Subcutaneous abdominal adipose tissue (tissue), 5 donors: ENCODE results near the gene RAB40B.

Experiments used
- H3K27ac ChIP-seq: one replicate; pipeline ENCODE4 v1.7.0; 2013; ENCODE audit warnings: low read depth, mild to moderate bottlenecking, inconsistent platforms, low read length, moderate library complexity
- H3K27me3 ChIP-seq, 5 donors: one replicate each; pipeline ENCODE4 v1.7.0; 2013; ENCODE audit warnings: low read length in 5 of 5, inconsistent platforms in 1 of 5; ENCODE audit not compliant: control insufficient read depth in 5 of 5, insufficient read depth in 4 of 5
- H3K36me3 ChIP-seq, 5 donors: one replicate each; pipeline ENCODE4 v1.7.0; 2013; ENCODE audit warnings: low read length in 5 of 5; ENCODE audit not compliant: control insufficient read depth in 5 of 5, insufficient read depth in 5 of 5
- H3K4me1 ChIP-seq, 5 donors: one replicate each; pipeline ENCODE4 v1.7.0; 2013; ENCODE audit warnings: low read length in 5 of 5, mild to moderate bottlenecking in 3 of 5, moderate library complexity in 1 of 5; ENCODE audit not compliant: control insufficient read depth in 5 of 5, insufficient read depth in 5 of 5
- H3K4me3 ChIP-seq, 5 donors: one replicate each; pipeline ENCODE4 v1.7.0; 2013; ENCODE audit warnings: low read length in 5 of 5, low read depth in 1 of 5
- H3K9ac ChIP-seq, 5 donors: one replicate each; pipeline ENCODE4 v1.7.0; 2013; ENCODE audit warnings: low read length in 5 of 5, mild to moderate bottlenecking in 4 of 5, moderate library complexity in 3 of 5
- H3K9me3 ChIP-seq, 5 donors: one replicate each; pipeline ENCODE4 v1.7.0; 2013; ENCODE audit warnings: low read length in 5 of 5; ENCODE audit not compliant: control insufficient read depth in 5 of 5
- donor health status: healthy.
- donor health status: healthy.
- donor health status: healthy.
- donor health status: healthy.
- donor health status: healthy.

RAB40B gene

GRCh38 chr17:82668631-82669099 is 29.8 kb downstream of the RAB40B start:
- H3K9me3 ChIP-seq, result no peaks in the 10 kb centered on the region
- H3K4me3 ChIP-seq, result peak overlapping the region in 1 of 5 donors; percentile 11
- H3K9ac ChIP-seq, result no peak overlapping the region
- H3K27ac ChIP-seq, result no peak overlapping the region
- H3K27me3 ChIP-seq, result no peaks in the 10 kb centered on the region
- peaks cover 0 to 5% (median 3%) of the 10 kb centered on the region in 5 donors for H3K36me3 ChIP-seq
- peaks cover 0 to 15% (median 11%) of the 10 kb centered on the region in 5 donors for H3K4me1 ChIP-seq

- H3K27ac ChIP-seq, result no peak overlapping the region
- no peak overlapping the region for H3K4me3 ChIP-seq
Measured at GRCh38 chr17:82668024-82668630, 30.4 kb downstream of the RAB40B start.

GRCh38 chr17:82667668-82668000 is 30.9 kb downstream of the RAB40B start:
- Histone ChIP-seq H3K27ac (no peak overlapping the region), H3K36me3 (peaks cover 0 to 8% (median 4%) of the 10 kb centered on the region in 5 donors), H3K27me3 (no peaks in the 10 kb centered on the region), H3K4me3 (no peak overlapping the region), H3K9me3 (no peaks in the 10 kb centered on the region), H3K9ac (no peak overlapping the region), H3K4me1 (peaks cover 0 to 15% (median 11%) of the 10 kb centered on the region in 5 donors)

More at GRCh38 chr17:82668024-82668630, 30.4 kb downstream of the RAB40B start:
- H3K9me3 ChIP-seq, result no peaks in the 10 kb centered on the region
- H3K36me3 ChIP-seq, result peaks cover 0 to 6% (median 4%) of the 10 kb centered on the region in 5 donors
- H3K9ac ChIP-seq, result no peak overlapping the region
- peaks cover 0 to 15% (median 11%) of the 10 kb centered on the region in 5 donors for H3K4me1 ChIP-seq
- H3K27me3 ChIP-seq, result no peaks in the 10 kb centered on the region

GRCh38 chr17:82666931-82667667 is 31.4 kb downstream of the RAB40B start:
- peaks cover 0 to 12% (median 4%) of the 10 kb centered on the region in 5 donors for H3K36me3 ChIP-seq
- H3K27ac ChIP-seq, result no peak overlapping the region
- no peaks in the 10 kb centered on the region for H3K9me3 ChIP-seq
- H3K4me3 ChIP-seq, result no peak overlapping the region
- H3K4me1 ChIP-seq, result peaks cover 0 to 15% (median 11%) of the 10 kb centered on the region in 5 donors
- H3K27me3 ChIP-seq, result no peaks in the 10 kb centered on the region
- H3K9ac ChIP-seq, result no peak overlapping the region

DNA sequence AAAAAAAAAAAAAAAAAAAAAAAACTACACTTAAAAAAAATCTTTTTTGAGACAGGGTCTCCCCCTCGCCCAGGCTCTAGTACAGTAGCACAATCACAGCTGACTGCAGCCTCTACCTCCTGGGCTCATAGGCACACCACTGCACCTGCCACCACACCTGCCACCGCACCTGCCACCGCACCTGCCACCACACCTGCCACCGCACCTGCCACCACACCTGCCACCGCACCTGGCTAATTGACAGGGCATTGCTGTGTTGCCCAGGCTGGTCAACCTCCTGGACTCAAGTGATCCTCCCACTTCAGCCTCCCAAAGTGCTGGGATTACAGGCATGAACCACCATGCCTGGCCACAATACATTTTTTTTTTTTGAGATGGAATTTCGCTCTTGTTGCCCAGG is 32.6 kb downstream of the RAB40B start:
- no peaks in the 10 kb centered on the region for H3K27me3 ChIP-seq
- H3K9me3 ChIP-seq, result no peaks in the 10 kb centered on the region
- H3K4me3 ChIP-seq, result no peak overlapping the region
- no peak overlapping the region for H3K9ac ChIP-seq
- H3K27ac ChIP-seq, result no peak overlapping the region
- H3K36me3 ChIP-seq, result peaks cover 0 to 15% (median 4%) of the 10 kb centered on the region in 5 donors
- peaks cover 0 to 15% (median 11%) of the 10 kb centered on the region in 5 donors for H3K4me1 ChIP-seq

DNA sequence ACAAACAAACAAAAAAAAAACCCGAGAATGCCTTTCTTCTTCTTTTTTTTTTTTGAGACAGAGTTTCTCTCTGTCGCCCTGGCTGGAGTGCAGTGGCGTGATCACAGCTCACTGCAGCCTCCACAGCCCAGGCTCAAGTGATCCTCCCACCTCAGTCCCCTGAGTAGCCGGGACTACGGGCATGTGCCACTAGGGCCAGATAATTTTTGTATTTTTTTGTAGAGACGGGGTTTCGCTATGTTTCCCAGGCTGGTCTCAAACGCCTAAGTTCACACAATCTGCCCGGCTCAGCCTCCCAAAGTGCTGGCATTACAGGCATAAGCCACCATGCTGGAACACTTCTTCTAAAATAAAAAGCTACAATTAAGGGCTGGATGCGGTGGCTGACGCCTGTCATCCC is 33.3 kb downstream of the RAB40B start:
- no peak overlapping the region for H3K27ac ChIP-seq
- no peak overlapping the region for H3K4me3 ChIP-seq
- no peaks in the 10 kb centered on the region for H3K27me3 ChIP-seq
- H3K4me1 ChIP-seq, result peaks cover 0 to 14% (median 11%) of the 10 kb centered on the region in 5 donors
- H3K9me3 ChIP-seq, result no peaks in the 10 kb centered on the region
- H3K9ac ChIP-seq, result no peak overlapping the region
- H3K36me3 ChIP-seq, result peaks cover 0 to 21% (median 10%) of the 10 kb centered on the region in 5 donors

DNA sequence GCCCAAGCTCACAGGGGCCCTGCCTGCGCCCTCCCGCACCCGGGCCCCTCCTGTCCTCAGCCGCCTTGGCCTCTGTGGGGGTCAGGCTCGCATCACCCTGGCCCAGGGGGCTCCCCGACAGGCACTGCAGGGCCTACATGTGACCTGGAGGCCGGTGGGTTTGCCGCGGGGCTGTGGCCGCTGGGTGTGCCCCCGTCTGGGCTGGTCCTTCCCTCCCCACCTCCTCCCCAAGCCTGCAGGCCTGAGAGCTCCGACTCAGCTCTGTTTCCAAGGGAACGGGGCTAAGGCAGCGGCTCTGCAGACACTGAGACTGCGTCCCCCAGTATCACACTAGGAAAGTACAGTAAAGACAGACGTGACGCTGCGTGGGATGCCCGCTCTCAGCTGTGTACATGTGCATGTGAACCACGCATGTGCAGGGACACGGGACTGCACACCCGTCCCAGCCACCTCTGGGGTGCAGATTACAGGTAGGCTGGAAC is 33.8 kb downstream of the RAB40B start:
- Histone ChIP-seq H3K36me3 (peaks cover 0 to 26% (median 10%) of the 10 kb centered on the region in 5 donors), H3K4me1 (peaks cover 0 to 14% (median 9%) of the 10 kb centered on the region in 5 donors), H3K27me3 (no peaks in the 10 kb centered on the region), H3K4me3 (no peak overlapping the region), H3K9ac (no peak overlapping the region), H3K27ac (no peak overlapping the region), H3K9me3 (no peaks in the 10 kb centered on the region)

DNA sequence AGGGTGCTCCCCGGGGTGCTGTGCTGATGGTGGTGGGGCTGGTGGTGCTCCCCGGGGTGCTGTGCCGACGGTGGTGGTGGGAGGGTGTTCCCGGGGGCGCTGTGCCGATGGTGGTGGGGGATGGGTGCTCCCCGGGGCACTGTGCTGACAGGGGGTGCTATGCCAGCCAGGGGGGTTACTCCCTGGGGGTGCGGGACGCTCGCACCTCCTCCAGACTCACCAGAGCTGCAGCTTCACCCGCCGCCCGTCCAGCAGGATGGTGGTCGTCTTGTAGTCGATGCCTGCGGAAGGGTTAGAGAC is 34.3 kb downstream of the RAB40B start:
- H3K27ac ChIP-seq, result no peak overlapping the region
- peaks cover 0 to 9% (median 4%) of the 10 kb centered on the region in 5 donors for H3K4me1 ChIP-seq
- no peak overlapping the region for H3K4me3 ChIP-seq
- no peaks in the 10 kb centered on the region for H3K9me3 ChIP-seq
- H3K36me3 ChIP-seq, result peaks cover 0 to 31% (median 13%) of the 10 kb centered on the region in 5 donors
- no peaks in the 10 kb centered on the region for H3K27me3 ChIP-seq
- no peak overlapping the region for H3K9ac ChIP-seq

DNA sequence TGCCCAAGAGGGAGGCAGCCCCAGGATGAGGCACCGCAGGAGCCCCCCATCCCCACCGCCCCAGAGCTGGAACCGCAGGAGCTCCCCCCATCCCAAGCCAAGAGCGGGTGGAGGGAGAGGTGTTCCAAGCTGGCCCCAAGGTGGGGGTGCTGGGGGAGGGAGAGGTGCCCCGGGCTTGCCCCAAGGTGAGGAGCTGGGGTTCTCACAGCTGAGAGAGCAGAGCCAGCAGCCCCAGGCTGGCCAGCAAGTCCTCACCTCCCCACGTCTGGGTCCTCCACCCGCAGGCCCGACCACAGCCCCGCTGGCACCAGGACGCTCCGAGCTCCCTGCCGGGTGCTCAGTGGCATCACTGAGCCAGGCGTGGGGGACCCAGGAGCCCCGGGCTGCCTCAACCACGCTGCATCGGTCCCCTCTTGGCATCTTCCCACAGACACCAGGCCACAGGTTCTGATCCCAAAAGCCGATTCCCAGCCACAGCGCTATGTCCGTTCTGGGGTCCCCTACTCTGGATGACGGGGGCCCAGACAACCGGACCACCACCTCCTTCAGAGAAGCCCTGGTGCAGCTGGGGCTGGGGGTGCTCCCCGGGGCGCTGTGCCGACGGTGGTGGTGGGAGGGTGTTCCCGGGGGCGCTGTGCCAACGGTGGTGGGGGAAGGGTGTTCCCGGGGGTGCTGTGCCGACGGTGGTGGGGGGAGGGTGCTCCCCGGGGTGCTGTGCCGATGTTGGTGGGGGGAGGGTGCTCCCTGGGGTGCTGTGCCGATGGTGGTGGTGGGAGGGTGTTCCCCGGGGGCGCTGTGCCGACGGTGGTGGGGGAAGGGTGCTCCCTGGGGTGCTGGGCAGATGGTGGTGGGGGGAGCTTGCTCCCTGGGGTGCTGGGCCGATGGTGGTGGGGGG is 34.9 kb downstream of the RAB40B start:
- Histone ChIP-seq H3K27ac (no peak overlapping the region), H3K9me3 (no peaks in the 10 kb centered on the region), H3K4me3 (no peak overlapping the region), H3K27me3 (no peaks in the 10 kb centered on the region), H3K4me1 (peaks cover 0 to 3% (median under 1%) of the 10 kb centered on the region in 5 donors), H3K36me3 (peaks cover 0 to 37% (median 19%) of the 10 kb centered on the region in 5 donors), H3K9ac (no peak overlapping the region)
